ENCODE data around the gene ALPL. TPM values are rescaled to one million over a fixed set of nuclear protein-coding genes. Genes with fewer than 3 reads are reported as not detected.
"Not testable (repeated sequence)": the region's sequence is repeated elsewhere in the genome, so short reads cannot be mapped to it uniquely, and the experiment has no call there.

The ALPL gene
- total and polyA plus RNA-seq, 10 donors = 19.5 to 222 (median 58.1) TPM

- TF ChIP-seq POLR2A (IDR thresholded peaks at IDR 0.05) = no peak
- TF ChIP-seq POLR2AphosphoS5 (IDR thresholded peaks at IDR 0.05) = no peak
- TF ChIP-seq CTCF (IDR thresholded peaks at IDR 0.05 in 8 of 11, conservative IDR thresholded peaks at IDR 0.05 in 3 of 11) = no peak
- H3K4me3 ChIP-seq = no peak overlapping the region
- no peaks in the 10 kb centered on the region for H3K27me3 ChIP-seq (replicated peaks in 1 of 7)
- 57 to 84% (median 62%) methylated on average over 8 of the region's 8 CpGs for WGBS, 5 donors
- no peak for DNase-seq
- peaks cover 0 to 95% (median 0%) of the 10 kb centered on the region in 6 donors for H3K36me3 ChIP-seq
- no peaks in the 10 kb centered on the region for H3K9me3 ChIP-seq
- intact Hi-C loops (cut with DNase I; ENCODE audit: low total_unique reads) = no loop called here
- H3K27ac ChIP-seq = no peak overlapping the region
- peaks cover 0 to 4% (median 0%) of the 10 kb centered on the region in 6 donors for H3K4me1 ChIP-seq
Observed at GRCh38 chr1:21565285-21565684, 56.1 kb downstream of the ALPL start.

GRCh38 chr1:21566361-21566760, 57.1 kb downstream of the ALPL start:
- intact Hi-C loops (cut with DNase I; ENCODE audit: low total_unique reads); DNase-seq; H3K27ac ChIP-seq; H3K4me1 ChIP-seq; H3K9me3 ChIP-seq; H3K27me3 ChIP-seq (replicated peaks in 1 of 7); H3K4me3 ChIP-seq: not testable (repeated sequence)
- peaks cover 0 to 96% (median 0%) of the 10 kb centered on the region in 6 donors for H3K36me3 ChIP-seq
- 91 to 95% (median 94%) methylated on average over 15 of the region's 15 CpGs for WGBS, 5 donors

GRCh38 chr1:21567241-21568005, 58.2 kb downstream of the ALPL start:
- Histone ChIP-seq H3K27me3 (replicated peaks in 1 of 7) (no peaks in the 10 kb centered on the region), H3K36me3 (peaks cover 0 to 97% (median 0%) of the 10 kb centered on the region in 6 donors), H3K4me3 (no peak overlapping the region), H3K9me3 (peaks cover 0 to 6% (median 0%) of the 10 kb centered on the region in 8 donors), H3K27ac (no peak overlapping the region), H3K4me1 (peaks cover 0 to 4% (median 0%) of the 10 kb centered on the region in 6 donors)
- intact Hi-C loops (cut with DNase I; ENCODE audit: low total_unique reads) = no loop called here
- no peak for DNase-seq
- 89 to 91% (median 90%) methylated on average over 16 to 24 of the region's 24 CpGs for WGBS, 5 donors
- TF ChIP-seq POLR2AphosphoS5 (IDR thresholded peaks at IDR 0.05) (peak in 1 of 3 donors; percentile 22), CTCF (IDR thresholded peaks at IDR 0.05 in 8 of 11, conservative IDR thresholded peaks at IDR 0.05 in 3 of 11) (no peak), POLR2A (IDR thresholded peaks at IDR 0.05) (no peak)

- Histone ChIP-seq H3K36me3 (peaks cover 0 to 96% (median 0%) of the 10 kb centered on the region in 6 donors), H3K4me3 (no peak overlapping the region), H3K4me1 (peaks cover 0 to 4% (median 0%) of the 10 kb centered on the region in 6 donors), H3K27me3 (replicated peaks in 1 of 7) (peaks cover 0 to 5% (median 0%) of the 10 kb centered on the region in 7 donors), H3K27ac (no peak overlapping the region), H3K9me3 (peaks cover 0 to 6% (median 0%) of the 10 kb centered on the region in 8 donors)
- DNase-seq = no peak
- intact Hi-C loops (cut with DNase I; ENCODE audit: low total_unique reads) = no loop called here
- peak in 1 of 3 donors; percentile 47 for TF ChIP-seq POLR2AphosphoS5 (IDR thresholded peaks at IDR 0.05)
- TF ChIP-seq POLR2A (IDR thresholded peaks at IDR 0.05) = no peak
- 85 to 93% (median 88%) methylated on average over 15 of the region's 15 CpGs for WGBS, 5 donors
Observed at GRCh38 chr1:21568006-21568746, 59.0 kb downstream of the ALPL start.
